NCI-H1436 treated with DMSO at 0.1 percent for 48 hours (cell line): Measurements from ENCODE around the gene ACP5.
"Not testable (repeated sequence)": the region's sequence is repeated elsewhere in the genome, so short reads cannot be mapped to it uniquely, and the experiment has no call there.

Experiments used
- DNase-seq: peaks from one replicate; lab custom pipeline; 2025; lab: John Stamatoyannopoulos, UW

ACP5 gene

DNA sequence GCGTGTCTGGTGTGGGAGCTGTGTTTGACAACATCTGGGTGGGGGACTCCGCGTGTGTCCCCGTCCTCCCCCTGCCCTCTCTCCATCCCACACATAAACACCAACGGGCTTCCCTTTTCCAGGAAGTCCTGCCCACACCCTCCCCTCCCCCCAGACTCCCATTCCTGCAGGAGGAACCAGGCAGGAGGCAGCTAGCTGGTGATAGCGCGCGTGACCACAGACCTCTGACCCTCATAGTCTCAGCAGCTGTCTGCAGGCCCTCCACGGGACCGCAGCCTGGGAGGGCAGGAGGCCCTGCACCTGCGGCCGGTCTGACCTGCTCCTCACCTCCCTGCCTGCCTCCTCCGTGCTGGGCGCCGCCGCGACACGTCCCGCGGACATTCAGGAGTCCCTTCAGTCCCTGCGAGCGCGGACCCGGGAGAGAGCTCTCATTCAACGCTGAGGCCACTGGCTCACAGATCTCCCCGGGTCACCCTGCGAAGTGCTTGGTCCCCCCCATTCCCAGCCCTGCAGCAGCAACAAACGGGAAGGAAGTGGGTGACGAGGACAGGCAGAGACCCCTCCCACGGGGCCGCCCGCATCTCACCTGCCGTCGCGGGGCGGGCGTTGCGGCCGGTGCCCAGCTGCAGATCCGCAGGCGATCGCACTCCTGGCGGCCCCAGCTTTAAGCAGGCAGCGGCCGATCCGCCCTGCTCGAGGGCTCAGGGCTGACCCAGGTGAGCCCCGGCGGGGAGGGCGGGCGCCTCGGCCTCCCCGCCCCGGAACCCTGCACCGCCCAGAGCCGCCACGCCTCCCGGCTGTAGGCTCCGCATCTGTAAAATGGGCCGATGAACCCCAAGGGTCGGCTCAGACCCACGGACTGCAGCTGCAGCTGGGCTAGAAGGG is 1.1 kb upstream of the ACP5 start:
- DNase-seq: no peak

DNA sequence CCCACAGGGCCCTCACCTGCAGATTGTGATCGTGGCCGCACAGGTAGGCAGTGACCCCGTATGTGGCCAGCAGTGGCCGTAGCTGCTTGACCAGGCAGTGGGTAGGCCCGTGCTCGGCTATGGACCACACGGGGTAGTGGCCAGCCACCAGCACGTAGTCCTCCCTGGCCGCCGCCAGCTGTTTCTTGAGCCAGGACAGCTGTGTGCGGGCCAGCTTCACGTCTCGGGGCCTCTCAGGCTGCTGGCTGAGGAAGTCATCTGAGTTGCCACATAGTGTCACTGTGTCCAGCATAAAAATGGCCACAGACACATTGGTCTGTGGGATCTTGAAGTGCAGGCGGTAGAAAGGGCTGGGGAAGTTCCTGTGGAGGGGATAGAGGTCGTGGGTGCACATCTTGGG is 1.2 kb downstream of the ACP5 start:
- DNase-seq: no peak

DNA sequence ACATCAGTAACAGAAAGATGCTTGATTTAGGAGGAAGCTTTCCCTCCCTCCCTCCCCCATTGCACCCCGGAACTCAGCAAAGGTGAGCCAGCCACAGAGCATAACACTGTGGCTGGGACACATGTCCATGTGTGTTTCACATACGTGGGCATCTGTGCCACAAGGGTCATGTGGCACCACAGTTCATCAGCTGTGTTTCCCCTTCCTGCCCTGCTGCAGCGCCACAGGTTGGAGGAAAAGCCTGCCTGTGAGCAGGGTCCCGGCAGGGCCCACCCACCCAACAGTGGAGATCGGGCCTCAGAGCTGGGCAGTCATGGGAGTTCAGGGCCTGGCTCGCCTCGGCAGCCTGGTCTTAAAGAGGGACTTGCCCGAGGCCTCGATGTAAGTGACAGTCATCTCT is 2.8 kb downstream of the ACP5 start:
- no peak for DNase-seq

DNA sequence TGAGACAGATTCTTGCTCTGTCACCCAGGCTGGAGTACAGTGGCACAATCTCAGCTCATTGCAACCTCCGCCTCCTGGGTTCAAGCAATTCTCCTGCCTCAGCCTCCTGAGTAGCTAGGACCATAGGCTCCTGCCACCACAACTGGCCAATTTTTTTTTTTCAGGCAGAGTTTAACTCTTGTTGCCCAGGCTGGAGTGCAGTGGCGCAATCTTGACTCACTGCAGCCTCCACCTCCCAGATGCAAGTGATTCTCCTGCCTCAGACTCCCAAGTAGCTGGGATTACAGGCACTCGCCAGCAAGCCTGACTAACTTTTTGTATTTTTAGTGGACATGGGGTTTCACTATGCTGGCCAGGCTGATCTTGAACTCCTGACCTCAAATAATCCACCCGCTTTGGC is 3.7 kb downstream of the ACP5 start:
- not testable (repeated sequence) for DNase-seq

DNA sequence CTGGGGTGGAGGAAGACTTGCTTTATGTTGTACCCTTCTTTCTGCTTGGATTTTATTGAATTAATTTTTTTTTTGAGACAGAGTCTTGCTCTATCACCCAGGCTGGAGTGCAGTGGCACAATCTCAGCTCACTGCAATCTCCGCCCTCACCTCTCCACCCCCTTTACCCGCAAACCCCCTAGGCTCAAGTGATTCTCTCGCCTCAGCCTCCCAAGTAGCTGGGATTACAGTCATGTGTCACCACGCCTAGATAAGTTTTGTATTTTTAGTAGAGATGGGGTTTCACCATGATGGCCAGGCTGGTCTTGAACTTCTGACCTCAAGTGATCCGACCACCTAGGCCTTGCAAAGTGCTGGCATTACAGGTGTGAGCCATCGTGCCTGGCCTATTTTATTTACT is 4.1 kb downstream of the ACP5 start:
- DNase-seq: not testable (repeated sequence)

DNA sequence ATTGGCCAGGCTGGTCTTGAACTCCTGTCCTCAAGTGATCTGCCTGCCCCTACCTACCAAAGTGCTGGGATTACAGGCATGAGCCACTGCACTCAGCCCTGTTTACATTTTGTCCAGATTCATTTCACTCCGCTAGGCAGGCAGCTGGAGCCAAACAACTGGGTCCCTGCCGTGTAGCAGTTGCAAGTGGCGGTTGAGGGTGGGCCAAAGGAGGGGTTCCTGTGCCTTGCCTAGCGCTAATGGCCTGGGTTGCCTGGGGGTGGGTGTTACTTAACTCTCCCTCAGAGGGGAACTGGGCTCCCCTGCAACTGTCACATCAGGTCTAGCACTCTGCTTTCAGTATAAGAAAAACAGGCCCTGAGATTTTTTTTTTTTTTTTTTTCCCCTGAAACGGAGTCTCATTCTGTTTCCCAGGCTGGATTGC is 7.4 kb downstream of the ACP5 start:
- no peak for DNase-seq

DNA sequence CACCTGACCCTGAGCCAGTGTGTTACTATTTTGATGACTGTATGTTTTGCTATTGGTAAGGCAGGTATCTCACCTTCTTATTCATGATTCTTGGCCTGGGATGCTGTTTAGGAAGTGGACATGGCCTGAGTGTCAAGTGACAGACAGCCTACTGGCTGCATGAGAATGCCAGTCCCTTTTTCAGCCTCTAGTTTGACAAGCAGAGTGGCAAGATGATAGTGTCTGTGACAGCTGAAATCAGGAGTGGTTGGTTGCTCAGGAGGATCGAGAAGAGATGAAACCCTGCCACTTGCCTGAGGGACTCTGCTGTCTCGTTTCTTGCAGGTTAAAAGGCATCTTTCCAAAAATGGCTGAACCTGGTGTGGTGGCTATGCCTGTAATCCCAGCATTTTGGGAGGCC is 11.3 kb downstream of the ACP5 start:
- no peak for DNase-seq

DNA sequence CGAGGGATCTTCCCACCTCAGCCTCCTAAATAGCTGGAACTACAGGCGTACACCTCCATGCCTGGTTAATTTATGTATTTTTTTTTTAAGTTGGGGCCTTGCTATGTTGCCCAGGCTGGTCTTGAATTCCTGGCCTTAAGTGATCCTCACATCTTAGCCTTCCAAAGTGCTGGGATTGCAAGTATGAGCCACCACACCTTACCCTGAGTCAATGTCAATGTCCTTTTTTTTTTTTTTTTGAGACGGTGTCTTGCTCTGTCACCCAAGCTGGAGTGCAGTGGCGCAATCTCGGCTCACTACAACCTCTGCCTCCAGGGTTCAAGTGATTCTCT is 11.8 kb downstream of the ACP5 start:
- not testable (repeated sequence) for DNase-seq

DNA sequence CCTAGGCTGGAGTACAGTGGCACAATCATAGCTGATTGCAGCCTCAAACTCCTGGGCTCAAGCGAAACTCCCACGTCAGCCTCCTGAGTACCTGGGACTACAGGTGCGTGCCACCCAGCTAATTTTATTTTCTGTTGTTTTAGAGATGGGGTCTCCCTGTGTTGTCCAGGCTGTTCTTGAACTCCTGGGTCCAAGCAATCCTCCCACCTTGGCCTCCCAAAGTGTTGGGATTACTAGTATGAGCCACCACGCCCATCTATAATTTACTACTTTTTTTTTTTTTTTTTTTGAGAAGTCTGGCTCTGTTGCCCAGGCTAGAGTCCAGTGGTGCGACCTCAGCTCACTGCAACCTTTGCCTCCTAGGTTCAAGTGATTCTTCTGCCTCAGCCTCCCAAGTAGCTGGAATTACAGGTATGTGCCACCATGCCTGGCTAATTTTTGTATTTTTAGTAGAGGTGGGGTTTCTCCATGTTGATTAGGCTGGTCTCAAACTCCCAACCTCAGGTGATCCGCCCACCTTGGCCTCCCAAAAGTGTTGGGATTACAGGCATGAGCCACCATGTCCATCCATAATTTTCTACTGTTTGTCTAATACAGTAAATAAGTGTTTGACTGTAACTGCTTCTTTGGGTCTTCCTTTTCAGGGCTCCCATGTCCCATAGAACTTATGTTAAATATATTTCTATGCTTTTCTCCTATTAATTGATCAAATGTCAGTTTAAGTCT is 13.2 kb downstream of the ACP5 start:
- DNase-seq: not testable (repeated sequence)

DNA sequence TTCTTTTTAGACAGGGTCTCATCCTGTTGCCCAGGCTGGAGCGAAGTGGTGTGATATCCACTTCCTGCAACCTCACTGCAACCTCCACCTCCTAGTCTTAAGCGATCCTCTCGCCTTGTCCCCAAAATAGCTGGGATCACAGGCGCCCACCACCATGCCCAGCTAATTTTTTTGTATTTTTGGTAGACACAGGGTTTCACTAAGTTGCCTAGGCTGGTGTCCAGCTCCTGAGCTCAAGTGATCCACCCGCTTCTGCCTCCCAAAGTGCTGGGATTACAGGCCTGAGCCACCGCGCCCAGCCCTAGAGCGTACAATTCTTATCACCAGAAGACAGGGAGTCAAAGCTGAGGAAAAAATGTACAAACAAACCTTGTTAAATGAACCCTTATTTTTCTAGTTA is 13.9 kb downstream of the ACP5 start:
- no peak for DNase-seq

DNA sequence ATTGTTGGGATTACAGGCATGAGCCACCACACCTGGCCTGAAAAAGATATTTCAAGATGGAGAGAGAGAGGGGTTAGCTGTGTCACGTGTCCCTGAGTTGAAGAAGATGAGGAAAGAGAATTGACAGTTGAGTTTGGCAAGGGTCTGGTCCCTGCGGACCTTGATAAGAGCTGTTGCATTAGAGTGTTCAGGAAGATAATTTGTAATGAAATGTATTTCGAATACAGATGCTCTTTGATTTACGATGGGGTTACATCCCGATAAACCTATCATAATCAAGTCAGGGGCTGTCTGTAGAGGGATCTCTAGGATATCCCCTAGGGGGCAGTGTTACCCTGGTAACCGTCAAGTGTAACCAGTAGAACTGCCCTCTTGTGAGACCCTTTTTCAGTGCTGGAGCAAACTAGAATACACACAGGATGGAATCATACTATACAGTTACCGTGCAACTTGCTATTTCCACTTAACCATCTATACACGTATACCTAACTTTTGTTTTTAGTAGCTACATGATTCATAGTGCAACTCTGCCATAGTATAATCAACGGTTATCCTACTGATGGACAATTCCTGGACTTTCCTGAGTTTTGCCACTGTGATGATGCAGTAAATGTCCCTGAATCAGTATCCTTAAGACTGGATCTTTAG is 16.9 kb downstream of the ACP5 start:
- DNase-seq: peak; percentile 60

DNA sequence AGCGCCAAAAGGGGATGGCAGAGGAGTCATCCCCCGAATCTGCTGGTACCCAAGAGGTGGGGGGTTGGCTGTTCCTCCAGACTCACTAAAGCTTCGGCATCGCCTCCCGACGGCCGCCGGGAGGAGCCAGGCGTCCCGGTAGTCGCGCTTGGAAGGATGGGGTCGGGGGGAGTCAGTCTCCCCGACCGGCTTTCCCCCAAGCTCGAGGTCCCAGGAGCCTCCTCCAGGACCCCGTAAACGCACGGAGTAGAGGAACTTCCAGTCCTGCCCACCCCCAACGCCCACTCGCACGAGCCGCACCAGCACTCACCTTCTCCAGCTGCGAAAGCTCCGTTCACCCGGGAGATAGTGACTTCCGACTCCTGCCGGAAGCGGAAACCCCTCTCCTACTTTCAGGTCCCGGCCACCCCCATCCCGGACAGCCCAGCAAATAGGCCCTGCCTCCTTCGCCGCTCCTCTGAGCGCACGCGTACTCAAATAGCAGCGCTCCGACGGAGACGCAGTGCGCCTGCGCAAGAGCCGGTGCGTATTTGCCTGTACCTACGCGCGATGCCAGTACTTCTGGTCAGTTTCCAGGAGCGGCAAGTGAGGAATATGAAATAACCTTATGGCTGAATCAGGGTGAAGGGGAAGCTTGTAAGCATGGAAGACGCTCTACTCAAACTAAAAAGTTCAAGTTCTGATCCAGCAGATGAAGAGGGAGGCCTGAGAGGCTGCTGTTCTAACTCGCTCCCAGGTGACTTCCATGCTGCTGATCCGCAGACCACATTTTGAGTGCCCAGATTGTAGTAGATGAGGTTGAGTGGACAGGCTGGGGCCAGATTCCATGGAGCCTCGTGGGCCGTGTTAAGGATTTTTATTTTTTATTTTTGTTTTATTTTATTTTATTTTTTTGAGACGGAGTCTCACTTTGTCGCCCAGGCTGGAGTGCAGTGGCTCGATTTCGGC is 18.3 kb downstream of the ACP5 start, which contains the start of gene ELOF1:
Gene ELOF1, minus strand, starts transcription at position 350 of the 948 bp plus-strand sequence. CDS start 4,883 bp downstream, outside the sequence.
- DNase-seq: peak; percentile 72

DNA sequence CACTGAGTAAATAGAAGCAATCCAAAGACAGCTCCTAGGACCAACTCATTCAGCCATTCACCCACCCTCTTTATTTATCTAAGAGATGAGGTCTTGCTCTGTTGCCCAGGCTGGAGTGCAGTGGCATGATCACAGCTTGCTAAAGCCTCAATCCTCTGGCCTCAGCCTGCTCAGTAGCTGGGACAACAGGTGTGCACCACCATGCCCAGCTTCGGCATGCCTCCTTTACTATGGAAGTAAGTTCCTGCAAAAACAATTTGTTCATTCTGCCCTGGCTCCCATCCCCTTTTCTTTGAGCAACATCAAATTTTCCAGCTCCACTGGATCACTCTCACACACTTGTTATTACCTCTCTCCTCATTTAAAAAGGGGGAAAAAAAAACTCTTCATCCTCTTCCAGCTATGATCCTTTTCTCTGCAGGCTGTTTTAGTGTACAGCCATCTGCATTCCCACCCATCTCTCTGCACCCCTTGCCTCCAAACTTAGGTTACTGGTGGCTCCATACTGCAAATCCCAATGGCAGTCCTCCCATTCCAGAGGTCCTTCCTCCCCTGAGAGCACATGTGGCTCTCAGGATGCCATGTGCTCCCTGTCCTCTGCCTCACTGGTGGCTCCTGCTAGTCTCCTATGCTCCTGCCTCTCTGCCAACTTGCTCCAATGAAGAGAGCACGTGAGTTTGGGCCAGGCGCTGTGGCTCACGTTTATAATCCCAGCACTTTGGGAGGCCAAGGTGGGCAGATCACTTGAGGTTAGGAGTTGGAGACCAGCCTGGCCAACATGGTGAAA is 20.6 kb downstream of the ACP5 start:
- no peak for DNase-seq

DNA sequence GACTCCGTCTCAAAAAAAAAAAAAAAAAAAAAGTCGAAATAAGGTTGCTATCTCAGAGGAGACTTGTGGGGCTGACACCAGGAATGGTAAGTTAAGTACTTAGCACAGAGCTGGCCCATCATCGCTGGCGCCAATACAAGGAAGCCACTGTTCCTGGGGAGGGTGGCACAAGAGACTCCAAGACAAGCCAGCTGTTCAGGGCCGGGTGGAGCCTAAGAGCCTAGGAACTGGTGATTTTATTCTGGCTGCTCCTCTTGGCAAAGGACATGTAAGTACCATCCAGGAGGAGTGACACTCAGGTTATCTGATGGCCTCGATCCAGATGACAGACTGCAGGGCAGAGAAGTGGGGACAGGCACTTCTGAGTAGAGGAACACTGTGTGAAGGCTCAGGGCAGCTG is 22.2 kb downstream of the ACP5 start:
- DNase-seq: no peak

DNA sequence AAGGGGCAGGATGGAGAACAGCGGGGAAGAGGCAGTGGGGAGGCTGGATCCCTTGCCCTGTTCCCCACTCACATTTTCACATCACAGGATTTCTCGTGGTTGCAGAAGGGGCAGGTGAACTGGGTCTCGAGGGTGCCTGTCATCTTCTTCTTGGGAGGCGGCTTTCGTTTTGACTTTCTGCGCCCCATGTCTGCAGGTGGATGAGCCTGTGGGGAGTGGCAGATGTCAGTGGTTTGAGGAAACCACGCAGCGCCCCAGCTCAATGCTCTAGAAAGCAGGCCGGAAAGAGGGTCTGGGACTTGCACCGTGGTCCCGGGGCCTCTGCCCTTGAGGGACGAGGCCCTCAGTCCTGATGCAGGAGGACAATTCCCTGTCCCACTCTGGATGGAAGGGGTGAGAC is 23.3 kb downstream of the ACP5 start:
- DNase-seq: no peak

DNA sequence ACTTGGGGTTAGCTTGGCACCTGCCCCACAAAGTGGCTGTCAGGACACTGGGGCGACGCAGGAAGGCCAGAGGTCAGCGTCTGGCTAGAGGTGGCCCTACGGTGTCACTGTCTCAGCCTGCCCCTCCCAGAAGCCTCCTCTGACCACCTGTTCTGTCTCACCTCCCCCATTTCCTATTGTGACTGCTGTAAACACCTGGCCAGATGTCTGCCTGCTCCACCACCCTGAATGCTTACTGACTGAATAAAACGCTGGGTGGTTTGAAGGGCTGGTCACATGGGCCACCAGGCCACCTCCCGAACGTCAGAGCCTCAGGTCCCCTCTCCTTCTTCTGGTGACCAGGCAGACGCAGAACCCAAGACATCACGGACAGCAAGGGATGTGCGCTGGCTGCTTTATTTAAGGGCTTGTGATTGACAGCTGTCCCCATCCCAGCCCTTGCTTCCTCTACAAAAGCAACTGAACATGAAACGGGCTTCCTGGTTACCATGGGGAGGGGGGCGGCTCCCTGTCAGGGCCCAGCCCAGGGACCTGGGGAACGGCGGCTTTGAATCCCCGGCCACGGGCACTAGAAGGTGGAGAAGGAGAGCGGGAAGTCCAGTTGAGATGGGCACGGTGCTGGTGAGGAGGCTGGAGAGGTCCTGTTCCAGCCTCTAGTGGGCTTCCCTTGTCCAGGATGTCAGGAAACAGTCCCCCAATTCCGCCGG is 24.6 kb downstream of the ACP5 start:
- DNase-seq: no peak

DNA sequence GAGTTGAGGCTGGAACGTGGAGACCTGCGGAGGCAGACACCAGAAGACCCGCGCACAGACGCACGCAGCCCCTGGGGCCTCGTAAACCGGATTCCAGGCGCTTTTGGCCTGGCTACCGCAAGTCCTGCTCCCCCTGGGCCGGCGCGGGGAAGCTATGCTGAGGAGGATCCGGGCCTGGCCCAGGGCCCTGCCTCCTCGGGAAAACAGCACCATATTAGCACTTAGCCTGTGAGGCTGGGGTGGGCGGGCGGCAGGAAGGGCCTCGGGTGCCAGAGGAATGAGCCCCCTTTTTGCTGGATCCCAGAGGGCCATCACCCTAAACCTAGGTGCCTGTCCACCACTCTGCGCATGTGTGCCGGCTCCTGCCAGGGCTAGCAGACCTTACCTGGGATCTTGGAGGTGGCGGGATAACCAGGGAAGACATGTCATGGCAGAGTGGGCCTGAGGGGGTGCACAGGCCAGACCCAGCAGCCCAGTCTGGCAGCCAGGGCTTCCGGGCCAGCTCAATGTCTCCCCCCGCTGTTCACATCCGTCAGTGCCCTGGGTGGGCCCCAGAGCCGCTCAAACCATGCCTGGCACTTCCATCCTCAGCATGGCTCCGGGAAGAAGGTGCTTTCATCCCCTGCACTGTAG is 25.7 kb downstream of the ACP5 start:
- DNase-seq: no peak

DNA sequence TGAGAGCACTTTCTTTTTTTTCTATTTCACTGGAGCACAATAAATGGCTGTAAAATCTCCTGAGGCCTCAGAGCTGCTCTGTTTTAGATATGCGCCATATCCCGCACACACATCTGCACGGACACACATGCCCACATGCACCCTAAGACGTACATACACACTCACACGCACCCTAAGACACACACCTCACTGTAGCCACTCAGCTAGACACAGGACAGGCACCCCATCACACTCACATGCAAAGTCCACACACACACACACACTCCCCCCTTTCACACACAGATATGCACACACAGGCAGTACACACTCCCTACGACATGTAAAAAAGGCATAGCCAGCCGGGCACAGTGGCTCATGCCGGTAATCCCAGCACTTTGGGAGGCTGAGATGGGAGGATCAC is 27.2 kb downstream of the ACP5 start:
- no peak for DNase-seq

DNA sequence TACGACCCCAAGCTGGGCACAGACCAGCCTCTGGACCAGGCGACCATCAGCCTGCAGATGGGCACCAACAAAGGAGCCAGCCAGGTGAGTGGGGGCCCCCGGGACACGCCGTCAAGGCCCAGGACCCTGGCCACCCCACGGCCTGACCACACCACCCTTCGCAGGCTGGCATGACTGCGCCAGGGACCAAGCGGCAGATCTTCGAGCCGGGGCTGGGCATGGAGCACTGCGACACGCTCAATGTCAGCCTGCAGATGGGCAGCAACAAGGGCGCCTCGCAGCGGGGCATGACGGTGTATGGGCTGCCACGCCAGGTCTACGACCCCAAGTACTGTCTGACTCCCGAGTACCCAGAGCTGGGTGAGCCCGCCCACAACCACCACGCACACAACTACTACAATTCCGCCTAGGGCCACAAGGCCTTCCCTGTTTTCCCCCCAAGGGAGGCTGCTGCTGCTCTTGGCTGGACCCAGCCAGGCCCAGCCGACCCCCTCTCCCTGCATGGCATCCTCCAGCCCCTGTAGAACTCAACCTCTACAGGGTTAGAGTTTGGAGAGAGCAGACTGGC is 28.0 kb downstream of the ACP5 start:
- no peak for DNase-seq
